HG02970 (cell line): Measurements from ENCODE around the gene ARMC7.
A peak's percentile ranks its signal among the peaks of the same experiment; 100 is the strongest.

ENCODE experiments used
- ATAC-seq: cut with Tn5 transposase; IDR thresholded peaks from one replicate; pipeline ENCODE4 v1.9.1; 2021; ENCODE audit warnings: mild to moderate bottlenecking, moderate library complexity, moderate number of reproducible peaks; ENCODE audit not compliant: unreplicated experiment, low FRiP score

ARMC7 gene

DNA sequence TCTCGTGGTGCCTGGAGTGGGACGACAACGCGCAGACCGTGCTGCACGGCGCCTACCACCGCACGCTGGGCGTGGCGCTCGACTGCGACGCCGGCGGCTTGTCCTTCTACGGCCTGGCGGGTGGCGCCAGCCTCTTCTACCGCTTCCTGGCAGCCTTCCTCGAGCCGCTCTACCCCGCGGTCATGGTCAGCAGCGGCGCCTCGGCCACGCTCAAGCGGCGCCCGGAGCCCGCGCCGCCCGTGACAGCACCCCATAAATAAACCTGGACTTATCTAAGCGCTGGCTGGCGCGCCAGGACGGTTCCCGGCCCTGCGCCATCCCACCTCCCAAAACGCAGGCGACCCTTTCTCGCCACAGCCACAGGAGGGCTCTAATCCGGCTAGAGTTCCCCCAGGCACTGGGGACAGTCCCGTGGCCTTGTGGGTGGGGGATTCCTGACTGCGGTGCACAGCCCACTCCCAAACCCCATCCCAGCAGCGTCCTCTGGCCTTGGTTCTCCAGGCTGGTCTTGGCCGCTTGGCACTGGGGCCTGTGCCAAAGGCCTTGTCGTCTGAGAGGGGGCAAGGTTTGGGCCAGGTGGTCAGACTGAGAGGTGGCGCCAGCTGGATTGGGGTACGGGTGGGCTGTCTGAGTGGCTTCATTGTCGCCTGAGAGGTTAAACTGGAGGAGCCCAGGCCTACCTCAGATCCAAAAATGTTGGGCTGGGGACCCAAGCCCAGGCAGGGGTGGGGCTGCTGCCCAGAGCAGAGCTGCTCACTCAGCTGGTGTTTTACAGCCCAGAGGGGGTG lies 32.1 kb upstream of the ARMC7 start:
- ATAC-seq, result peak; percentile 35

- no peak for ATAC-seq
Observed at GRCh38 chr17:75078284-75079022, 31.3 kb upstream of the ARMC7 start.

- no peak for ATAC-seq
Observed at GRCh38 chr17:75079023-75079373, 30.8 kb upstream of the ARMC7 start.

- ATAC-seq, result no peak
Observed at GRCh38 chr17:75081611-75082540, 27.9 kb upstream of the ARMC7 start.

DNA sequence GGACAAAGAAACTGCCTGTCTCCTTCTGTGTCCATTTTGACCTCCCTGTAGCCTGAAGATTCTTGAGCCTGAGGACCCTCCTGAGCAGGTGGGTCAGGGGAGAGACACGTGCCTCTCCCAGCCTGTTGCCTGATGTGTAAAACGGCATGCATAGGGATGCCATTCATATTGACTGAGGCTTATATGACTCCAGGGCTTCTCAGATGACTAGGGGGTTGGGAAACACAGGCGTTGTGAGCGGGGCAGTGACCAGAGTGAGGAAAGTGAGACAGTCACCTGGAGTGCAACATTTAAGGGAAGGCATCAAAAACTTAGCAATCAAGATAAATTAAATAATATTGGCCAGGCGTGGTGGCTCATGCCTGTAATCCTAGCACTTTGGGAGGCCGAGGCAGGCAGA lies 27.1 kb upstream of the ARMC7 start:
- ATAC-seq, result no peak

GRCh38 chr17:75084039-75084660 lies 25.6 kb upstream of the ARMC7 start:
- no peak for ATAC-seq

GRCh38 chr17:75086496-75087181 lies 23.1 kb upstream of the ARMC7 start:
- ATAC-seq, result no peak

DNA sequence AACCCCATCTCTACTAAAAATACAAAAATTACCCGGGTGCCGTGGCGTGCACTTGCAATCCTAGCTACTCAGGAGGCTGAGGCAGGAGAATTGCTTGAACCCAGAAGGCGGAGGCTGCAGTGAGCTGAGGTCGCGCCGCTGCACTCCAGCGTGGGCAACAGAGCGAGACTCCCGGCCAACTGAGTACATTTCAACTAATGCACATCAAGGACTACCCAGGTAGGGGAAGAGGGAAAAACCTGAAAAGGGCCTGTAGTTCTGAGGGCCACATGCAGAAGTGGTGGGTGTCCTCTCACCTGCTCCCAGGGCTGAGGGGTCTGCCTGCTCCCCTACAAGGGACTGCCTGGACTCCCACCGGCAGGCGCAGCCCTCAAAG lies 22.6 kb upstream of the ARMC7 start:
- no peak for ATAC-seq

DNA sequence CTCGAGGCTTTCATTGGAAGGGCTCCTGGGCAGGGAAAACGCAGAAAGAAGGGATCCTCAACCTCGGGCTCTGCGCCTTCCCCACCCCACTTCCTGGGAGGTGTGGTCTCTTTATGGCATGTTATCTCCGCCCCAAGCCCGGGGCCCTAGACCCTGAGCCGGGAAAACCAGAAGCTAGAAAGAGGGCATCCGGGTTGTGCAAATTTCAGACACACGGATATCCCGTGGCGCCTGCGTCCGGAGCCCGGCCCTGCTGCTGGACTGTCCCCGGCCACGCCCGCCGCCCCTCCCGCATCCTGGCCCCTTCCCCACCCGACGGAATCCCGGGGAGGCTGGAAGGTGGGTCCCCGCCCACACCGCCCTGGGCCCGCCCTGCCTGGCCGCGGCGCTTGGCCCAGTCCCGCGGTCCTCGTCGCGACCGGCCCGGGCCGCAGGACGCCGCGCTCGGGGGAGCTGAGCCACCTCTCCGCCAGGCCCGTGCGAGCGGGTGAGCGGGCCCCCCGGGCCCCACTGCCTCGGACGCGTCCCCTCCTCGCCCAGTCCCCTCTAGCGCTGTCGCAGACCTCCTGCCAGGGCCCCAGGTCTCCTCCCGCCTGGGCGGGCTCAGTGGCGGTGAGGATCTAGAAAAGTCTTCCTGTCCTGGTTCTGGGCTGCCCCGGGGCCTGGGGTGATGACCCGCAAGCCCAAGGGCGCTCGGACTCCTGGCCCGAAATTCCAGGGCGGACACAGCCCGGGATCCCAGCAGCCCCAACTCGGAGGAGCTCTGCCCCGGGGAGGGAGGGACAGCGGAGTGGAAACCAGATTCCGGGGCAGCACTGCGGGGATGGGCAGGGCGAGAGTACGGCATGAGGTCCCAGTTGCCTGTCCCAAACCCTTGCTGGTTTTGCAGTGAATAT lies 22.0 kb upstream of the ARMC7 start, which contains the start of gene SLC16A5:
SLC16A5 (plus strand) TSS at position 397 of the 896 bp plus-strand sequence. CDS start 5,683 bp downstream, outside the sequence.
- no peak for ATAC-seq

DNA sequence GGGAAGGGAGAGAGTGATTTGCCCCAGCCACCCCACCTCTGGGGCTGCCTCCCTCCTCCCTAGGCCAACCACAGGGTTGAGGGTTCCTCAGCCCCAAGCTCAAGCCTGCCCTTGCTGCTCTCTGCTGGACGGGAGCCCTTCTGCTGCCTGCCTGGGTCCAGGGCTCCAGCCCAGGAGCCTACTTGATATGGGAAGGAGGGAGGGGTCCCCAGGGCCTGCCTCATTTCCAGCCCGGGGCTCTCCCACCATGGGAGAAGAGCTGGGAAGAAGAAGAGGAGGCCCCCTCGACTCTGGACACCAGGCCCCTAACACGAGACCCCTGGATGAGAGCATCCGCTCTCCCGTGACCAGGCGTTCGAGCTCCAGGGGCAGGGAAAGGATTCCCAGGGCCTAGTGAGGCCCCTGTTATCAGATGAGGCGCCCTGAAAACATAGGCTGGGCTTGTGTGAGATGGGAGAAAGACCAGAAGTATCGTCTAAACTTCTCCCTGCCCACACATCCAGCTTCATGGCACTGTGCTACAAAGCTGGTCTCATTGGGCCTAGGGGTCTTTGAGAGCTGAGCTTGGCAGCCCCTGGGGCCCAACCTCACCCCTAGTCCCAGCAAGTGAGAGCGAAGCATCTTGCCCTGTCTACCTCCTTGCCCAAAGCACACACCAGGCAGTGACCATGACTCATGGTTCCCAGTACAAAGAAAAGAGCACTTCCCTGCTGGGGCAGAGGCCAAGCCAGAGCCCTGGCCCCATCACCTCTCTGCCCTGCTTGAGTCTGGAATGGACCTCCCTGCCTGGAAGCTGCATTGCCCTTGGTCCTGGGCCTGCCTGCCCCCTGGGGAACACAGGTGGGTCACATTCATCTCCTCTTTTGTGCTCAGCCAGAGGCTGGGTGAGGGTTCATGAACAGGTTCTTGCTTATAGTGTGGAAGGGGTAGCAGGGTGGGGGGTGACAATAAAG lies 21.0 kb upstream of the ARMC7 start:
- no peak for ATAC-seq

DNA sequence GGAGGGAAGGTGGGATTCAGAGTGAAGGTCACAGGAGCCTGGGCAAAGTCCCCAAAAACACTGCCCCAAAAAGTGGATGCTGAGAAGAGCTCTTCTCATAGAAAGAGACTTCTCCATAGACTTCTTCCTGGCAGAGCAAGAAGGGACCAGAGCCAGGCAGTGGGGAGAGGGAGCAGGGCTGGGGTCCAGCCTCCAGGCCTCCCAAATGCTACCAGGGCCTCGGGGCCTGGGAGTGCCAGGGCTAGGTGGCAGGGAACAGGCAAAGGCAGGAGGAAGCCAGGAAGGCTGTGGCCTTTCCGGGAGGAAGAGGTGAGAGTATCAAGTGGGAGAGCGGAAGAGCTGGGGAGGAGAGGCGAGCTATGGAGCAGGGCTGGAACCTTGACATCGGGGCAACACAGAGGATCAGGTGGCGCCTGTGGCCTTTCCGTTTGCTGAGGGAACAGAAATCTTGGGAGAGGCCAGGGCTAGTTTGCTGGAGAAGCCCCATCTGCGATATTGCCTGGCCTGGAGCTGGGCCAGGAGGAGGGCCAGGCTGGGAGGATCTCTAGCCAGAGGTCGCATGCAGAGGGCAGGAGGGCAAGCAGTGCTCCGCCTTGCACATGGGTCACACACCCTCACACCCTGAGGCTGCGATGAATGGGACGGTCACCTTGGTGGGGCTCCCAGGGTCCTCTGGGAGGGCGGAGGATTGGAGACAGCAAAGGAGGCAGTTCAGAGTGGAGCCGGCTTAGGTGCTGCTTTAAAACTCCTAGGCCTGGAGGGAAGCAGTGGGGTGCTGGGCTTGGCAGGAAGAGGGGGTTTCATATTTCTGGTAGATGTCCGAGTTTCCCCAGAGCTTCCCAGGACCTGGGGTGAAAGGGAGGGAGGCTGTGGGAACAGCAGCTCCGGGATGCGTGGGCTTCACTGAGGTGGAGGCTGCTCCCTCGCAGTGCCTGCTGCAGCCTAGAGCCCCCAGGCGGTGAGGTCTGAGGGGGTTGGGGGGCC lies 18.6 kb upstream of the ARMC7 start:
- no peak for ATAC-seq

DNA sequence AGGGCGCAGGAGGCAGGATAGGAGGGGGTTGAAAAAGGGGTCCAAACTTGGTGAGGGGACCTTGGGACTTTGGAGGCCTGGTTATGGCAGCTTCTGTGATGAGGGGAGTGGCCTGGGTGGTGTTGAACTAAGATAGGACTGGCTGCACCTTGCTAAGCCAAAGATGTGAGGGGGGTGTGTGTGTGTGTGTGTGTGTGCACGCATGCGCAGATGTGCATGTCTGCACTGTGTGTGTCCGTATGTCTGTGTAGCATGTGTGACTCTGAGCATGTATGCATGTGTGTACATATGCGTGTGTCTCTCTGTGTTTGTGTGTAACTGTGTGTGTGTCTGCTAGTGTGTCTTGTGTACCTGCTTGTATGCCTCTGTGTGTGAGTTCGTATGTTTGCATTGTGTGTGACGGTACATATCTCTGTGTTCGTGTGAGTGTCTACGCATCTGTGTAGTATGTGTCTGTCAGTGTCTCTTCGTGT lies 17.9 kb upstream of the ARMC7 start:
- no peak for ATAC-seq

GRCh38 chr17:75093548-75094158 lies 16.1 kb upstream of the ARMC7 start:
- no peak for ATAC-seq

DNA sequence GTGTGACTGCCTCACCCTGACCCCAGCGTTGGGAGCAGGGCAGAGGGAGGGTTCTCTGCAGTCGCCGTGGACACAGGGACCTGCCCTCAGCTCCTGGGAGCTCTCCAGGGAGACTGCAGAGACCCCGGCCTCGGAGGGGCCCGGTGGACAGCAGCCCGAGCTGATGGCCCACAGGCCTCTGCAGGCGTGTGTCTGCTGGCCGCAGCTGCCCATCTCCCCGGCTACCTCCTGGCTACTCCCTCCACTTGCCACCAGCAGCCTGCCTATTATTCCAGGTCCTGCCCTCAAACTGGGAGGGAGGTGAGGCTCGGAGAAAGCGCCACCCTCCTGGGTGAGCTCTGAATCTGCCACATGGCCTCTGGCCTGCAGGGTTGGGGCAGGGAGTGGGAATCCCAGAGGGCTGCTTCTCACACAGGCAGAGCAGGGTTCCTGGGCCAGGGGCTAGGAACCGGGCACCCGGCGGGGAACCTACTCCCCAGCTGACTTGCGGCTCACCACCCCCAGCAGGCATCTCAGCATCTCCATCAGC lies 14.8 kb upstream of the ARMC7 start:
- ATAC-seq, result no peak

DNA sequence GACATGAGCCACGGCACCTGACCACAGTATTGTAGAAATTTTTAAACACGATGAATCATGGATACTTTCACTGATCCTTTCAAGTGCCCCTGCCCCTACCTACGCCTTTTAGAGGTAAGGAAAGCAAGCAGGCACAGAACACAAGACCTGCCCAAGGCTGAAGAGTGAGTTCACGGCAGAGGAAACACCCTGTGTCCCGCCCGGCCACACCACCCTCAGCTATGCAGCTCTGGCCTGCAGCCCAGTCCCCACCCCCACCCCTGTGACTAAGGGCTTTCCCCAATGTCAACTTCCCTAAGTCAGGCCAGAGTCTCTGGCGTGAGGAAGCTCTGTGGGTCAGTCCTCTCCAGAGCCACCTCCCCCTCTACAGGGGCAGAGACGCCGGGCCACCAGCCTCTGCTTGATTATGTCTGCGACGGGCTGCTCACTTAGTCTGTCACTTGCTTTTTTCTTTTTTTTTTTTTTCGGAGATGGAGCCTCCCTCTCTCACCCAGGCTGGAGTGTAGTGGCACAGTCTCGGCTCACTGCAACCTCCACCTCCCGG lies 13.6 kb upstream of the ARMC7 start:
- ATAC-seq, result no peak

- ATAC-seq, result no peak
Observed at GRCh38 chr17:75097865-75098264, 11.9 kb upstream of the ARMC7 start.
